RKO (cell line): ENCODE measurements around the gene ARSJ.

Experiments
- DNase-seq: peaks from one replicate; pipeline ENCODE4 v3.0.0-alpha.2; 2016; ENCODE audit warnings: low spot score

The ARSJ gene

GRCh38 chr4:113901994-113902787, 77.3 kb downstream of the ARSJ start:
- DNase-seq = no peak

- DNase-seq = no peak
Measured at GRCh38 chr4:113899271-113900070, 80.0 kb downstream of the ARSJ start.

- peak; percentile 5 for DNase-seq
Measured at GRCh38 chr4:113893546-113893945, 85.9 kb downstream of the ARSJ start.

GRCh38 chr4:113888006-113888405, 91.4 kb downstream of the ARSJ start:
- DNase-seq = no peak

DNA sequence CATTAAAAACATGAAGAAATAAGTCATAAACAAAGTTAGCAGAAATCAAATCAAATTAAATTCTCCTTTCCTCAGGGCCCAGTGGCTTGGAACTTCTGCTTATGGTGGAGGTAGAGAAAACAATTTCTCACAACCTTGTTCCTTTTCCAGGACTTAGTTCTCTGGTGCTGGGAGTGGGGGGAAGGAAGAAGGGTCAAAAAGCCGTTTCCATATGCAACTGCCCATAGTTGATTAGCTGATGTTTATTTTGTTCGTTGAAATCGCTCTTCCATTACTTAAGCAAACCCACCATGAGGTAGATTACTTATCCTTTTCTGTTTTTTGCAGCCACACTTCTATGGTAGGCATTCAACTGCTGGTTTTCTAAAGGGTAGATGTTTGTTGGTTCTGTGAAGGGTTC, 94.2 kb downstream of the ARSJ start:
- DNase-seq = no peak

- no peak for DNase-seq
Measured at GRCh38 chr4:113884655-113885054, 94.8 kb downstream of the ARSJ start.

- no peak for DNase-seq
Measured at GRCh38 chr4:113882668-113883067, 96.8 kb downstream of the ARSJ start.

DNA sequence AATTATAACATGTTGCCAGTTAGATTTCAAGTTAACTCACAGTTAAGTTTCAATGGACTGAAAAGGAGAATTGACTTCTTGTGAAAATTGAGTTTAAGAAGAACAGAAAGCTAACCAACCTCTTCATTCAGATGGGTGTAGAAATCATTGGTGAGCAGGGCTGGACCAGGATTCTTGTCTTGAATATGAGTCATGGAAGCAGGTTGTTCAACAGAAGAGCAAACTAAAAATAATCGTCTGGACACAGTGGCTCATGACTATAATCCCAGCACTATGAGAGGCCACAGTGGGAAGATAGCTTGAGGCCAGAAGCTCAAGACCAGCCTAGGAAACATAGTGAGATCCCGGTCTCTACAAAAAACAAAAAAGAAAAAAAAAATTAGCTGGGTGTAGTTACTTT, 98.2 kb downstream of the ARSJ start:
- DNase-seq = no peak

GRCh38 chr4:113880240-113881028, 99.0 kb downstream of the ARSJ start:
- DNase-seq = no peak

DNA sequence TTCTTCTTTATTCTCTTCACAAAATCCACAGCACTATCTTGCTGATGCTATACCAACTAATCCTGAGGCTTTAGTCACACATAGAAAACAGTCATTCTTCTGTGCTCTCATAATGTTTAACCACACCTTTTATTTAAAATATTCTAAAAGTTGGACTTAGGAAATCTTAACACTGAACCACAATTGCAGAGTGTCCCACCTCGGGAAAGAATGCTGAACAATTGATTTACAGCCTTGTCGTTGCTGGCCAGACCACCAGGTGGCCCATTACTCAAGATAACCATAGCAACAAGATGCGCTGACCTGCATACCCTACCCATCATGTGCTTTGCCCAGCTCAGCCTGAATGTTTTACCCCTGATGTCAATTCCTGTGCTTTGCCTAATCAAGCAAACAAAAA, 100.8 kb downstream of the ARSJ start:
- peak; percentile 49 for DNase-seq

- no peak for DNase-seq
Measured at GRCh38 chr4:113874480-113874879, 105.0 kb downstream of the ARSJ start.

GRCh38 chr4:113873508-113873907, 105.9 kb downstream of the ARSJ start:
- no peak for DNase-seq

GRCh38 chr4:113872426-113873260, 106.8 kb downstream of the ARSJ start:
- DNase-seq = no peak

DNA sequence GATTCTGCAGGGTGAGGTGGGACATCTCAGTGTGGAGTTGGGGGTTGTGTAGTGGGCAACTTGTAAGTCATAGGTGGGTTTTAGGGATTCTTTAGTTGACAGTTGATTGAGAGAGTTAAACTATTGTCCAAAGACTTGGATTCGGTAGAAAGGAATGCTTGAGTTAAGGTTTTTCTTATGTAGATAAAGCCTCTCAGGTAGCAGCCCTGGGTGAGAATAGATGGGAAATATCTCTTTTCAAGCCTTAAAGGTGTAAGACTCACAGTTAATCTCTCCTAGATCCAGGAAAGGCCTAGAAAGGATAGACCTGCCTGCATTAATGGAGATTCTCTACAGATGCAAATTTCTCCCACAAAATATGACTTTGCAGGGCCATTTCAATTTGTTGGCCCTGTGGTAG, 108.4 kb downstream of the ARSJ start:
- no peak for DNase-seq

DNA sequence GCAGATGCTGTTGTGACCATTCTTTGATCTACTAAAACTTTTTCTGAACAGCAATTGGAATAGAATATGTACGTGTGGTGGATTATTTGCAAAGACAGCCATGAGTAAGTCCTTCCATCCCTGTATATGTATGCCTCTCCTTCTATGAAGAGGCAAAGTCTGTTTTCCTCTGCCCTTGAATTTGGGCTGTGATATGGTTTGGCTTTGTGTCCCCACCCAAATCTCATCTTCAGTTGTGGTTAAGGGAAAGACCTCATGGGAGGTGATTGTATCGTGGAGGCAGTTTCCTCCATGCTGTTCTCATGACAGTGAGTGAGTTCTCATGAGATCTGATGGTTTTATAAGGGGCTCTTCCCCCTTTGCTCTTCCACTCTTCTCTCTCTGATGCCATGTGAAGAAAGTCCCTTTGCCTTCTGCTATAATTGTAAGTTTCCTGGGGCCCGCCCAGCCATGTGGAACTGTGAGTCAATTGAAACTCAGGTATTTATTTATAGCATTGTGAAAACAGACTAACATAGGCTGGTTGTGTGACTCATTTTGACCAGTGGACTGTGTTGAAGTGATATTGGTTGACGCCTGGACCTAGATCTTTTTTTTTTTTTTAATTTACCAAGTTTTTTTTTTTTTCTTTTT, 109.6 kb downstream of the ARSJ start:
- DNase-seq = peak; percentile 42

DNA sequence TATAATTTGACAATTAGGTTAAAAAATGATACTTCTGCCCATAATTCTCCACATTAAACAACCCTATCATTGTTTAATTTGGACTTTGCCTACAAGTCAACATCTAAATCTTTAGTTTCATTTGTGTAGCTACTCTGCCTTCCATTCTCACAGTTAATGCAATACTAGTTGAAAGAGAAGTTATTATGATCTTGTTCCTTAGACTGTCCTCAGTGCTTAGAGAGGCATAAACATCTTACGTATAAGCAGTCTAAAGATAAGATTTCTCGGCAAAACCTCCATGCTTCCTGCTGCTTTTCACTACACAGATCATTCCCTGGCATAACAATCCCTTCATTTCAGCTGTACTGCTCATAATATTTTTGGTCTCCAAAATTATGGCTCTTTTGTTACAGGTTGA, 112.8 kb downstream of the ARSJ start:
- no peak for DNase-seq

GRCh38 chr4:113858924-113859323, 120.5 kb downstream of the ARSJ start:
- DNase-seq = no peak

DNA sequence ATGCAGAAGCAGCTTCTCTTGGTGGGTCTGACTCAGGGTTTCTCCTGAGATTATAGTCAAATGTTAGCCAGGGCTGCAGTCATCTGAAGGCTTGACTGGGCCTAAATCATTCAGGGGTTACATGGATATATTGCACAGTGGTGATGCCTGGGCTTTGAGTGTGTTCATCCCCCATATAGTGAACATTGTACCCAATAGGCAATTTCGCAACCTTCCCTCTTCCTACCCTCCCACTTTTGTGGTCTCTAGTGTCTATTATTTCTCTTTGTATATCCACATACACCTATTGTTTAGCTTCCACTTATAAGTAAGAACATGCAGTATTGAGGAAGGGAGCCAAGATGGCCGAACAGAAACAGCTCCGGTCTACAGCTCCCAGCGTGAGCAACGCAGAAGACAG, 127.6 kb downstream of the ARSJ start:
- DNase-seq = no peak
